Left lung (tissue), 14 donors: ENCODE data around the gene SAMD4B. TPM values are rescaled to one million over a fixed set of nuclear protein-coding genes. Genes with fewer than 3 reads are reported as not detected.

Experiments
- ATAC-seq: fragments of 200-7000 bp; cut with Tn5 transposase; one replicate; pipeline ENCODE4 v1.9.1; 2020; ENCODE audit warnings: moderate library complexity
- DNase-seq, 4 donors: peaks; one replicate each; pipeline ENCODE4 v3.0.0-alpha.2; 2013 to 2020
- H3K27ac ChIP-seq, 2 donors: fragments of 200-600 bp; sonication (generic) in 1 of 2; one replicate each; pipeline versions ENCODE4 v1.5.0 to v1.8.0; 2020 to 2021
- H3K27me3 ChIP-seq, 2 donors: fragments of 200-600 bp; sonication (generic) in 1 of 2; one replicate each; pipeline versions ENCODE4 v1.5.0 to v1.8.0; 2020 to 2021
- H3K36me3 ChIP-seq, 2 donors: fragments of 200-600 bp; sonication (generic) in 1 of 2; one replicate each; pipeline versions ENCODE4 v1.5.0 to v1.8.0; 2020 to 2021
- H3K4me1 ChIP-seq, 2 donors: fragments of 200-600 bp; one replicate each; pipeline ENCODE4 v1.8.0; 2021
- H3K4me3 ChIP-seq, 2 donors: fragments of 200-600 bp; sonication (generic) in 1 of 2; one replicate each; pipeline versions ENCODE4 v1.5.0 to v1.8.0; 2020 to 2021; ENCODE audit warnings: mild to moderate bottlenecking in 1 of 2
- H3K9me3 ChIP-seq, 2 donors: fragments of 200-600 bp; sonication (generic) in 1 of 2; one replicate each; pipeline versions ENCODE4 v1.5.0 to v1.8.0; 2020 to 2021
- intact Hi-C, 2 donors: fragments of 100-400 bp; cut with DNase I; formaldehyde crosslinking; loops; one replicate each; pipeline versions ENCODE4 v1.11.2 to v1.14.2; 2022
- long read RNA-seq, 12 donors: library from polyadenylated mRNA in 2 of 12; unstranded in 2 of 12; transcript quantifications; one replicate each; pipeline ENCODE4 v2.0.0 and lab custom pipeline, GENCODE V29; 2019 to 2026
- polyA plus RNA-seq, 6 donors: library from polyadenylated mRNA; unstranded; fragments of 120-200 nt; gene quantifications; one replicate each; pipeline ENCODE4 v1.2.1, GENCODE V29; 2013; ENCODE audit not compliant: insufficient read length in 6 of 6
- total RNA-seq, 2 donors: library from RNA; stranded (reverse); fragmentation: NEBNext Ultra II Directional; extraction: Animal tissue kit (Norgen Biotek cat#: 25700); gene quantifications; one replicate each; pipeline ENCODE4 v1.2.1, GENCODE V29; 2021
- TF ChIP-seq, protein P1 (sequence below), 2 donors: fragments of 200-600 bp; sonication (generic) in 1 of 2; IDR thresholded peaks; one replicate each; pipeline versions ENCODE4 v1.5.0 to v1.8.0; 2021; ENCODE audit warnings: antibody characterized with exemption in 2 of 2
- donor health status: DM: no; HTN: yes; CAD: no.
- donor health status: DM: no; HTN: no; CAD: no.

SAMD4B gene, protein sequence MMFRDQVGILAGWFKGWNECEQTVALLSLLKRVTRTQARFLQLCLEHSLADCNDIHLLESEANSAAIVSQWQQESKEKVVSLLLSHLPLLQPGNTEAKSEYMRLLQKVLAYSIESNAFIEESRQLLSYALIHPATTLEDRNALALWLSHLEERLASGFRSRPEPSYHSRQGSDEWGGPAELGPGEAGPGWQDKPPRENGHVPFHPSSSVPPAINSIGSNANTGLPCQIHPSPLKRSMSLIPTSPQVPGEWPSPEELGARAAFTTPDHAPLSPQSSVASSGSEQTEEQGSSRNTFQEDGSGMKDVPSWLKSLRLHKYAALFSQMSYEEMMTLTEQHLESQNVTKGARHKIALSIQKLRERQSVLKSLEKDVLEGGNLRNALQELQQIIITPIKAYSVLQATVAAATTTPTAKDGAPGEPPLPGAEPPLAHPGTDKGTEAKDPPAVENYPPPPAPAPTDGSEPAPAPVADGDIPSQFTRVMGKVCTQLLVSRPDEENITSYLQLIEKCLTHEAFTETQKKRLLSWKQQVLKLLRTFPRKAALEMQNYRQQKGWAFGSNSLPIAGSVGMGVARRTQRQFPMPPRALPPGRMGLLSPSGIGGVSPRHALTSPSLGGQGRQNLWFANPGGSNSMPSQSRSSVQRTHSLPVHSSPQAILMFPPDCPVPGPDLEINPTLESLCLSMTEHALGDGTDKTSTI
- total RNA-seq (10 to 100 TPM; 74.1 to 77.0 TPM), polyA plus RNA-seq (100 to 1,000 TPM in 5 of 6 donors, 10 to 100 TPM in 1; 92.2 to 127 (median 111) TPM)
- long read RNA-seq, donor 1, transcript SAMD4B-211 (1 exons, 2,690 nt) = minor isoform, 13 of 7,798 reads
- long read RNA-seq, donor 1, transcript SAMD4B-204 (1 exons, 578 nt) = major isoform, 35 of 7,798 reads
- long read RNA-seq, donor 1, partial matches to known transcripts = 7,098 of 7,798 reads
- long read RNA-seq, donor 1, other reads (novel, unspliced or antisense) = 649 of 7,798 reads
- long read RNA-seq, donor 2, transcript SAMD4B-211 (1 exons, 2,690 nt) = minor isoform, 17 of 95 reads
- long read RNA-seq, donor 2, transcript SAMD4B-204 (1 exons, 578 nt) = major isoform, 41 of 95 reads
- long read RNA-seq, donor 2, partial matches to known transcripts = 31 of 95 reads
- long read RNA-seq, donor 2, other reads (novel, unspliced or antisense) = 0 of 95 reads
- long read RNA-seq, donor 3, transcript SAMD4B-204 (1 exons, 578 nt) = major isoform, 14 of 34 reads
- long read RNA-seq, donor 3, partial matches to known transcripts = 7 of 34 reads
- long read RNA-seq, donor 3, other reads (novel, unspliced or antisense) = 6 of 34 reads
- long read RNA-seq, donor 4, partial matches to known transcripts = 0 of 4 reads
- long read RNA-seq, donor 4, other reads (novel, unspliced or antisense) = 4 of 4 reads
- long read RNA-seq, donor 5, transcript SAMD4B-204 (1 exons, 578 nt) = major isoform, 27 of 43 reads
- long read RNA-seq, donor 5, transcript SAMD4B-211 (1 exons, 2,690 nt) = minor isoform, 9 of 43 reads
- long read RNA-seq, donor 5, partial matches to known transcripts = 5 of 43 reads
- long read RNA-seq, donor 5, other reads (novel, unspliced or antisense) = 0 of 43 reads
- long read RNA-seq, donor 6, transcript SAMD4B-204 (1 exons, 578 nt) = major isoform, 16 of 21 reads
- long read RNA-seq, donor 6, transcript SAMD4B-211 (1 exons, 2,690 nt) = minor isoform, 5 of 21 reads
- long read RNA-seq, donor 6, partial matches to known transcripts = 0 of 21 reads
- long read RNA-seq, donor 6, other reads (novel, unspliced or antisense) = 0 of 21 reads
- long read RNA-seq, donor 7, transcript SAMD4B-204 (1 exons, 578 nt) = major isoform, 5 of 69 reads
- long read RNA-seq, donor 7, partial matches to known transcripts = 59 of 69 reads
- long read RNA-seq, donor 7, other reads (novel, unspliced or antisense) = 0 of 69 reads
- long read RNA-seq, donor 8, transcript SAMD4B-211 (1 exons, 2,690 nt) = major isoform, 11 of 59 reads
- long read RNA-seq, donor 8, transcript SAMD4B-204 (1 exons, 578 nt) = minor isoform, 8 of 59 reads
- long read RNA-seq, donor 8, partial matches to known transcripts = 34 of 59 reads
- long read RNA-seq, donor 8, other reads (novel, unspliced or antisense) = 0 of 59 reads
- long read RNA-seq, donor 9 = 0 reads
- long read RNA-seq, donor 10 = 0 reads
- long read RNA-seq, donor 11 = 0 reads
- long read RNA-seq, donor 12, transcript SAMD4B-211 (1 exons, 2,690 nt) = minor isoform, 7 of 23 reads
- long read RNA-seq, donor 12, transcript SAMD4B-204 (1 exons, 578 nt) = major isoform, 14 of 23 reads
- long read RNA-seq, donor 12, partial matches to known transcripts = 0 of 23 reads
- long read RNA-seq, donor 12, other reads (novel, unspliced or antisense) = 0 of 23 reads

DNA sequence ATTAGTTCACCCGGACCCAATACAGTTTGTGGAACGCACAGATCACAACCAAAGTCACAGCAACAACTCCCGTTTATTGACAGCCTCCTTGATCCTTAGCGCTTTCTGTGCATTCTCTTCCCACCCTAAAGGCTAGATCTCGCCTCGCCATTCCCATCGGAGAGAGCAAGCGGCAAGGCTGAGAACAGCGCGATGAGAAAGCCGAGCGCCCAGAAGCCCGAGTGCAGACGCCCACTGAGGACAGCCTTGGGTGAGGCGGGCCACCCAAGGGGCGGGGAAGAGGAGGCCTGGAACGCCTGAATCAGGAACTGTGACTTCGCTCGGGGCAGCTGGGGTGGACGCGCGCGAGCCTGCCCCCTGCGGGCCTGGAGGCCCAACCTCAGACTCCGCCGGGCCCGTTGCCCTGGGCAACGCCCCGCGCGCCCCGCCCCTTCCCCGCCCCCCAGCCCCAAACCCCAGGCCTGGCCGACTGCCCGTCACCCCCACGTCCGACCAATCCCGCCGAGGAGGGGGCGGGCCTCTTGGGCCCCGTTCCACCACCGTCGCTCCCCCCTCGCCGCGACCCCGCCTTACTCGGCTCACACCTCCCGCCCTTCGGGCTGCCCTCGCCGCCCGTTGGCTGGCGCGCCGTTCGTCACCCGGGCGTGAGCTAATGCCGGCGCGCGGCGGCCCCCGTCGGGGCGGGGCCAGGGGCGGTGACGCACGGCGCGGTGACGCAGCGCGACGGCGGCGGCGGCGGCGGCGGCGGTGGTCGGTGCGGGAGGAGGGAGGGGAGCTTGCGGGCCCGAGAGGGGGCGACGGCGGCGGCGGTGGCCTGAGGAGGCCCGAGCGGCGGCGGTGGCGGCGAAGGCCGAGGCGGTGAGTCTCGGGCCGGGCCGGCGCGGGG is at the start of gene SAMD4B:
Gene SAMD4B (plus strand): TSS at position 703 of the 886 bp plus-strand sequence. CDS start 14,473 bp downstream, outside the sequence.
- Histone ChIP-seq H3K36me3 (no peaks in the 10 kb centered on the region), H3K4me3 (peak within 1 kb of the TSS; percentile 63 to 80), H3K4me1 (peaks cover 12 to 69% of the 10 kb centered on the region in 2 donors), H3K9me3 (no peaks in the 10 kb centered on the region), H3K27me3 (no peaks in the 10 kb centered on the region), H3K27ac (peak within 1 kb of the TSS; percentile 90 to 93)
- ATAC-seq = peak; percentile 95
- DNase-seq = peak; percentile 97 to 100 (median 99)
- intact Hi-C loops = no loop called here
- TF ChIP-seq, protein P1, sequence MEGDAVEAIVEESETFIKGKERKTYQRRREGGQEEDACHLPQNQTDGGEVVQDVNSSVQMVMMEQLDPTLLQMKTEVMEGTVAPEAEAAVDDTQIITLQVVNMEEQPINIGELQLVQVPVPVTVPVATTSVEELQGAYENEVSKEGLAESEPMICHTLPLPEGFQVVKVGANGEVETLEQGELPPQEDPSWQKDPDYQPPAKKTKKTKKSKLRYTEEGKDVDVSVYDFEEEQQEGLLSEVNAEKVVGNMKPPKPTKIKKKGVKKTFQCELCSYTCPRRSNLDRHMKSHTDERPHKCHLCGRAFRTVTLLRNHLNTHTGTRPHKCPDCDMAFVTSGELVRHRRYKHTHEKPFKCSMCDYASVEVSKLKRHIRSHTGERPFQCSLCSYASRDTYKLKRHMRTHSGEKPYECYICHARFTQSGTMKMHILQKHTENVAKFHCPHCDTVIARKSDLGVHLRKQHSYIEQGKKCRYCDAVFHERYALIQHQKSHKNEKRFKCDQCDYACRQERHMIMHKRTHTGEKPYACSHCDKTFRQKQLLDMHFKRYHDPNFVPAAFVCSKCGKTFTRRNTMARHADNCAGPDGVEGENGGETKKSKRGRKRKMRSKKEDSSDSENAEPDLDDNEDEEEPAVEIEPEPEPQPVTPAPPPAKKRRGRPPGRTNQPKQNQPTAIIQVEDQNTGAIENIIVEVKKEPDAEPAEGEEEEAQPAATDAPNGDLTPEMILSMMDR (IDR thresholded peaks at IDR 0.05) = peak; percentile 69 to 96

DNA sequence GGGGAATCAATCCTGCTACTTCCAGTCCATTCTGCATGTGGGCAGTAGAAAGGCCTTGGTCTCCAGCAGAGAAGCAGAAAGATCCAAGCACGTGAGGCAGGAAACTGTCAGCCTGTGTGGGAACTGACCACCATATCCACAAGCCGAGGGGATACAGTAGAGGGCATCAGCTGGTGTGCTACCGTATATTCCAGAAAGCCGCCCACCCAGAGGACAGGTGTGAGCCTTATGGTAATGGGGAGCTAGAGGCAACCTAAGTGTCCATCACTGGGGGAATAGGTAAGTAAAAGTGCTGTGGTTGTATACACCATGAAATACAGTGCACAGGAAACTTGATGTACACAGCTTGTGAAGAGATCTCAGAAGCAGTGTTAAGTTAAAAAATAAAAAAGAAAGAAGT is 48.8 kb upstream of the SAMD4B start:
- Histone ChIP-seq H3K36me3 (no peaks in the 10 kb centered on the region), H3K27ac (no peak overlapping the region), H3K9me3 (no peaks in the 10 kb centered on the region), H3K27me3 (peaks cover 0 to 20% of the 10 kb centered on the region in 2 donors), H3K4me3 (no peak overlapping the region), H3K4me1 (no peaks in the 10 kb centered on the region)
- DNase-seq (no peak), ATAC-seq (no peak)
- intact Hi-C loops = no loop called here
- TF ChIP-seq, protein P1 (IDR thresholded peaks at IDR 0.05) = no peak

DNA sequence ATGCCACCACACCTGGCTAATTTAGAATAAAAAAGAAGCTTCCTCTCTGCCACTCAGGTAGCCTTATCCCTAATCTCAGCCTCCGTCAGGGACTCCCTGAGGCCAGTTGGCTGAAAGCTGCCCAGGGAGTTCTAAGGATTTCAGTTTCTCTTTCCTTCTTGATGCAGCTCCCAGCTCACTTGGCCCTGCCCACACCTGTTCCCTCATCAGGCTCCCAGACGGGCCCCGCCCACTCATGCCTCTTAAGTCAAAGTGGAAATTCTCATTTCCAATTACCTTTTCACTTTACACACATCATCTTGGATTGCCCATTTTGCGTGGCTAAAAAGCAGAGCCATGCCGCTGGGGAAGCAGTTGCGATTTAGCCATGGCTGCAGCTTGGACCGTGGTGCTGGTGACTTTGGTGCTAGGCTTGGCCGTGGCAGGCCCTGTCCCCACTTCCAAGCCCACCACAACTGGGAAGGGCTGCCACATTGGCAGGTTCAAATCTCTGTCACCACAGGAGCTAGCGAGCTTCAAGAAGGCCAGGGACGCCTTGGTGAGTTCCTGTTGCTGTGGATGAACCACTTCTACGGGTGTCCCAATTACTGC is 46.1 kb upstream of the SAMD4B start, which contains the start of gene IFNL1:
Gene IFNL1 (plus strand): TSS at position 353 of the 591 bp plus-strand sequence. CDS start 15 bp downstream, at position 368.
- ATAC-seq (peak; percentile 92), DNase-seq (peak in 1 of 4 donors; percentile 44)
- intact Hi-C loops = no loop called here

More for the DNA sequence above, 46.1 kb upstream of the SAMD4B start, which contains the start of gene IFNL1:
- Histone ChIP-seq H3K36me3 (no peaks in the 10 kb centered on the region), H3K27ac (no peak within 1 kb of the TSS), H3K4me1 (no peaks in the 10 kb centered on the region), H3K4me3 (no peak within 1 kb of the TSS), H3K27me3 (peaks cover 0 to 8% of the 10 kb centered on the region in 2 donors), H3K9me3 (no peaks in the 10 kb centered on the region)
- TF ChIP-seq, protein P1 (IDR thresholded peaks at IDR 0.05) = no peak
